Esophagus (tissue), 2 donors: Measurements from ENCODE around the gene TBC1D8. TPM values are rescaled to one million over a fixed set of nuclear protein-coding genes. Genes with fewer than 3 reads are reported as not detected.

Experiments
- H3K27ac ChIP-seq, 2 donors: one replicate each; pipeline ENCODE4 v1.5.1; 2013; ENCODE audit warnings: low read depth in 2 of 2, mild to moderate bottlenecking in 2 of 2, inconsistent platforms in 1 of 2, low read length in 1 of 2, moderate library complexity in 1 of 2
- H3K27me3 ChIP-seq, 2 donors: one replicate each; pipeline ENCODE4 v1.6.1; 2013; ENCODE audit warnings: low read length in 2 of 2, control low read depth in 1 of 2, mild to moderate bottlenecking in 1 of 2; ENCODE audit not compliant: insufficient read depth in 2 of 2, control insufficient read depth in 1 of 2
- H3K36me3 ChIP-seq, 2 donors: one replicate each; pipeline ENCODE4 v1.6.1; 2013; ENCODE audit warnings: low read length in 1 of 2; ENCODE audit not compliant: control insufficient read depth in 2 of 2, insufficient read depth in 2 of 2
- H3K4me1 ChIP-seq, 2 donors: one replicate each; pipeline ENCODE4 v1.6.1; 2013; ENCODE audit warnings: low read length in 1 of 2; ENCODE audit not compliant: control insufficient read depth in 2 of 2, insufficient read depth in 2 of 2
- H3K4me3 ChIP-seq, 2 donors: one replicate each; pipeline ENCODE4 v1.5.1; 2013; ENCODE audit warnings: low read length in 2 of 2, mild to moderate bottlenecking in 2 of 2, low read depth in 1 of 2, moderate library complexity in 1 of 2
- H3K9me3 ChIP-seq, 2 donors: one replicate each; pipeline ENCODE4 v1.6.1; 2013; ENCODE audit warnings: mild to moderate bottlenecking in 2 of 2, low read depth in 1 of 2, low read length in 1 of 2, moderate library complexity in 1 of 2; ENCODE audit not compliant: control insufficient read depth in 2 of 2, insufficient read depth in 1 of 2
- WGBS, 2 donors: extraction: QIAGEN DNeasy Blood & Tissue Kit; methylation state at CpG; one replicate each; pipeline ENCODE4 v1.1.7; 2013; 5-methylcytosine and 5-hydroxymethylcytosine counted together
- polyA plus RNA-seq, 2 donors: library from polyadenylated mRNA; stranded (reverse); fragments of 200-250 nt; gene quantifications; one replicate each; pipeline ENCODE4 v1.2.3, GENCODE V29; 2013
- donor health status: healthy with polysubstance abuse.
- donor health status: Bipolar disorder and iron deficiency.

TBC1D8 gene
- polyA plus RNA-seq, 2 donors: 13.3 to 19.4 TPM

DNA sequence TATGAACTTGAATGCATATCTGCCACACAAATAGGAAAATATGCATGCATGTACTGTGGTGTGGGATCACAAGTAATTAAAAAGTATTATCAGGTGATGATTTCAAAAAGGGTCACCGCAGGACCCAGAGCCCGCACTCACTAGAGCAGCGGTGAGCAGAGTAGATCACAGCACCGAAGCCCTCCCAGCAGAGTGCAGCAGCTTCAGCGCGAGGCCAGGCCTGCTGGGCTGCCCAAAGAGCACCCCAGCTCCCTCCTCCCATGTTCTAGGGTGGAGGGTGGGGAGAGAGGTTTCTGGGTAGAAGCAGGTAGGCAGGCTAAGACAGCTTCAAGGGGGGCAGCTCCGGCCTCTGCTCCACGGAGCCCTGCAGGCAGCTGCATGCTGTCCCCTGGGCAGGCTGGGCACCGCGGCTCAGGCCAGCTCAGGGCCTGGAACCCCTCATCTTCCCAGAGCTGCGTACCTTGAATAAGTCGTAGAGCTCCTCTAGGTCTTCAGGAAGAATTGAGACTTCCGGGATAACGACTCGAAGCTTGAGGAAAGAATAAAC is 124.2 kb downstream of the TBC1D8 start:
- Histone ChIP-seq H3K9me3 (no peaks in the 10 kb centered on the region), H3K4me1 (no peaks in the 10 kb centered on the region), H3K27ac (no peak overlapping the region), H3K27me3 (no peaks in the 10 kb centered on the region), H3K36me3 (peaks cover 9 to 19% of the 10 kb centered on the region in 2 donors), H3K4me3 (no peak overlapping the region)
- 87 to 92% methylated on average over 15 of the region's 15 CpGs for WGBS, 2 donors

DNA sequence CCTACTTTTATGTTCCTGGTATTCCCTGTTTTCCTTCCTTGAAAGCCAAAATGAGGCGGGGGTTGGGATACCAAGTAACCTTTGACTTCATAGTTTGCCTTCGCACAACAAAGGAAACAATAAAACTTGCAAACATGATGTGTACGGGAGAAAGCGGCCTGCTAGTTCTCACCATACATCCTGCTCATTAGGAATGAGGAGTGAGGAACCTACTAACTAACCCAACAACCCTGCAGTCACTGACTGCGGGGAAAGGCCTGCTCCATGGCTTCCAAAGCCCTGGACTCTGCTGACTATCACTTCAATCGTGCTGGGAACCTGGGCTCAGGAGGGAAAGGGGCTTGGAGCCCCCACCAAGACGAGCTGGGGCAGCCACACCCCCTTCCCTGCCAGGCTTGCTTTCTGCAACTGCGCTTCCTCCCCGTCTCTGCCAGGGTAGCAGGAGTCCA is 124.9 kb downstream of the TBC1D8 start:
- no peak overlapping the region for H3K27ac ChIP-seq
- no peaks in the 10 kb centered on the region for H3K9me3 ChIP-seq
- peaks cover 13 to 19% of the 10 kb centered on the region in 2 donors for H3K36me3 ChIP-seq
- no peaks in the 10 kb centered on the region for H3K27me3 ChIP-seq
- no peaks in the 10 kb centered on the region for H3K4me1 ChIP-seq
- no peak overlapping the region for H3K4me3 ChIP-seq
- 63 to 66% methylated on average over 9 of the region's 9 CpGs for WGBS, 2 donors

DNA sequence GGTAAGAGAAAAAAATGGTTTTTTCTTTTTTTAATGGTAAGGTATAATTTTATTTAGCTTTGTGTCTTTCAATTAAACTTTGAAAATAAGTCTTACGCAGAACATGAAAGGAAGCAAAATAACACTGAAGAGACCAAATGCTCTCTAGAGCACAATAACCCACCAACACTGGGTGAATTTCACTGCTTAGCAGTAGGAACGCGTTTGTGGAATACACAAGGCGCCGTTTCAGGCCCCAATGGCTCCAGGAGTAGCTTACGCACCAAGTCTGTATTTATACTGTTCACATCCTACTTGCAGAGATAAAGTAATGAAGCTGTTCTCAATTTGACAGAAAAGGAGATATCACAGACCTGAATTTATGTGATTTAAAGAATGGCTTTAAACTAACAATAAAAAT is 125.6 kb downstream of the TBC1D8 start:
- WGBS, 2 donors: 93% methylated on average over 6 of the region's 6 CpGs
- Histone ChIP-seq H3K27me3 (no peaks in the 10 kb centered on the region), H3K4me3 (no peak overlapping the region), H3K4me1 (no peaks in the 10 kb centered on the region), H3K27ac (no peak overlapping the region), H3K9me3 (no peaks in the 10 kb centered on the region), H3K36me3 (peaks cover 14 to 16% of the 10 kb centered on the region in 2 donors)

DNA sequence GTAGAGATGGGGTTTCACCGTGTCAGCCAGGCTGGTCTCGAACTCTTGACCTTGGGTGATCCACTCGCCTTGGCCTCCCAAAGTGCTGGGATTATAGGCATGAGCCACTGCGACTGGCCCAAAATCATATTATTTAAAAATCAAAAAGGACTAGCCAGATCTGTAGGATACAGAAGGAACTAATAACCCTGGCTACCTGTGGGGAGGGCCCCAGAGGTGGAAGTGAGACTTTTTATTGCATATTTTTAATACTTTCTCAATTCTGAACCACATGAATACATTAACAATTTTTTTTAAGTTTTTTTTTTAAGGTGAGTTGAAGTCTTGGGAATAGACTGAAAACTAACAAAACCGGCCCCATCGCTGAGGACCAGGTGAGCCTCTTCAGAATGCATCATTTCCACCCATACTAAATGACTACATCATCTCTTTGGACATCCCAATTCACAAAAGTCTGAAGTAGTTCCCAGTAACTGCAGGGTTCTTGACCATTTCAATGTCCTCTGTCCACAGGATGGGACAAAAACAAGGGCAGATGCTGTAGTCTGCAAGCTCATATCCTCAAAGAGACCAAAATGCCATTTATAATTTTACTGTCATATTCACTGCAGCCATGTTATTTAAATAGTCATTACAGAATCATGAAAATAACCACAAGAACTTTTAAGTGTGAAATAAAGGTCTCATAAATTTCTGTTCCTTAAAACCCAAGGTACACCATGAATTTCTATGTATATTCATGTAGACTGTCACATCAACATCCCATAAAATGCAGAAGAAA is 127.7 kb downstream of the TBC1D8 start:
- H3K36me3 ChIP-seq: peaks cover 13 to 14% of the 10 kb centered on the region in 2 donors
- H3K27me3 ChIP-seq: no peaks in the 10 kb centered on the region
- no peak overlapping the region for H3K4me3 ChIP-seq
- H3K4me1 ChIP-seq: no peaks in the 10 kb centered on the region
- 94 to 97% methylated on average over 6 of the region's 6 CpGs for WGBS, 2 donors
- H3K27ac ChIP-seq: no peak overlapping the region
- no peaks in the 10 kb centered on the region for H3K9me3 ChIP-seq

DNA sequence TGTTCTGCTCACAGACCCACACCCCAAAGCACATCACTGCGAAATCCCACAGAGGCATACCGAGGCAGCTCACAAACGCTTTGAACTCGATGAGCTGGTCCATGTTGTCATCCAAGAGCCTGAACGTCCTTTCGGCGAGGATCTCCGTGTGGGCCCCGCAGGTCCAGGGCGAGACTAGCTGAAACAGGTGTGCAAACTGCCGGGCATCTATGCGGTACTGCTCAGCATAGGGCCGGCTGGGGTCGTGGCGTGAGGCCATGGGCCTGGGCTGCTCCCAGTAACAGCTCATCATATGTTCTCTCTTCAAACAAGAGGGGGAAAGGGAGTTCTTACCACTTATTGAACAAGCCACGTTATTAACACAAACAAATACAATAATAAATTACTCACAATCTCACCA is 129.0 kb downstream of the TBC1D8 start:
- peaks cover 12 to 13% of the 10 kb centered on the region in 2 donors for H3K36me3 ChIP-seq
- 79 to 88% methylated on average over 16 of the region's 16 CpGs for WGBS, 2 donors

DNA sequence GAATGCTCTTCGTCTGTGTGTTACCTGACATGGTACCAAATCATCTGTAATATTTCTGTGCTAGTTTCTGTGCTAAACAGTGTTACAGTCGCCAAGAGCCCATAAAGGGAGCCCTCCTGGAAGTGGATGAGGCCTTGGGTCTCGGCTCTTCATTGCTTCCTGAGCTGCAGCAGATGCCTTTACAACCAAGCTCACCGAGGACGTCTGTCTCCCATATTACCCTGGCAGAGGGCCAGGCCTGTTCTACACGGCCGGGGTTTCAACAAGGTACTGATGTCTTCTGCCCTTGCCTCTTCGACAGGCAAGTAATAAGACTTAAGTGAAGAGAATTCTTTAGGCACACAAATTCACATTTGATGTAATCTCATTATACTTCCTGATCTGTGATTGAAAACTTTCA is 132.2 kb downstream of the TBC1D8 start:
- Histone ChIP-seq H3K36me3 (peaks cover 5 to 13% of the 10 kb centered on the region in 2 donors), H3K27ac (no peak overlapping the region), H3K9me3 (no peaks in the 10 kb centered on the region), H3K4me1 (no peaks in the 10 kb centered on the region), H3K4me3 (no peak overlapping the region), H3K27me3 (no peaks in the 10 kb centered on the region)
- 69 to 72% methylated on average over 8 of the region's 8 CpGs for WGBS, 2 donors

More for the DNA sequence above, 129.0 kb downstream of the TBC1D8 start:
- H3K9me3 ChIP-seq: no peaks in the 10 kb centered on the region
- H3K27ac ChIP-seq: no peak overlapping the region
- H3K27me3 ChIP-seq: no peaks in the 10 kb centered on the region
- no peaks in the 10 kb centered on the region for H3K4me1 ChIP-seq
- no peak overlapping the region for H3K4me3 ChIP-seq

DNA sequence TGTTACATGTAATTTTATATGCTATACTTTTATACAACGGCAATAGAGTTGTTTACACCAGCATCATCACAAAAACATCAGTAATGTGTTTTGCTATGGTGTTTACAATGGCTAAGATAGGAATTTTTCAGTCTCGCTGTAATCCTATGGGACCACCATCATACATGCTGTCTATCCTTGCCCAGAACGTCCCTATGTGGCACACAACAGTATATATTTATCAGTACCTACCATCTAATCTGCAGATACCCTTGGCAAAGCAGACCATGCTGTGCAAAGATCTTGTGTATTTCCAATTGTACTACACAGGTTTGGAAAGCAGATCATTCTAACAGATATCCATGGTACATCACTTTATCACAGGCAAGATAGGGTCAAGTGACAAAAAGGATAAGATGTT is 133.8 kb downstream of the TBC1D8 start:
- H3K9me3 ChIP-seq: no peaks in the 10 kb centered on the region
- WGBS, 2 donors: 82 to 86% methylated on average over 3 of the region's 3 CpGs
- H3K36me3 ChIP-seq: peaks cover 5 to 13% of the 10 kb centered on the region in 2 donors
- no peaks in the 10 kb centered on the region for H3K4me1 ChIP-seq
- H3K27me3 ChIP-seq: no peaks in the 10 kb centered on the region
- H3K4me3 ChIP-seq: no peak overlapping the region
- H3K27ac ChIP-seq: no peak overlapping the region

DNA sequence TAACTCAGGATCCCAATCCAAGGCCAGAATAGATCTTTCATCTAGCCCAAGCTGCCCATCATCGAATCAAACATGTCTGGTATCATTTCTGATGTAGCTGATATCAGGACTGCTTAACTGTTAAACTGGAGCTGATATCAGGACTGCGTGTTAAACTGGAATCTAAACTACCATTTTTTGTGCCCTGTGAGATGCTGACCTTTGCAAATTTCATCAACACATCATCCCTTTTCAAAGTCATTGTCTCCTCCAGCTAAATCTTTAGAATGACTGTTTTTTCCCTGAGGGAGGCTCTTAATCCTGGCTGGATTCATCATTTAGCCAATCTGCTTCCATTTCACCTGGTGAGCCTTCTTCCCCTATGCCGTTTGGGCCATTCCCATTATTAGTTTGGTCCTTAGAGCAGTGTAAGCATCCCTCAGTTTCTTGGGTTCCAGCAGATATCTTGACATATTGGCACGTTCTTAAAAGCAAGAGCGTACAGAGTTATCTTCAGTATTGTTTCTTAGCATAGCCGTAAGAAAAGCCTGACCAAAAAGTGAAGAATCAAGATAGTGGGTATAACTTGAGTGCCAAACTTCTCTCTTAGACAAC is 136.8 kb downstream of the TBC1D8 start:
- Histone ChIP-seq H3K27me3 (no peaks in the 10 kb centered on the region), H3K36me3 (peaks cover 0 to 9% of the 10 kb centered on the region in 2 donors), H3K9me3 (no peaks in the 10 kb centered on the region), H3K4me3 (no peak overlapping the region), H3K4me1 (no peaks in the 10 kb centered on the region), H3K27ac (no peak overlapping the region)
- 84 to 91% methylated on average over 6 of the region's 6 CpGs for WGBS, 2 donors

DNA sequence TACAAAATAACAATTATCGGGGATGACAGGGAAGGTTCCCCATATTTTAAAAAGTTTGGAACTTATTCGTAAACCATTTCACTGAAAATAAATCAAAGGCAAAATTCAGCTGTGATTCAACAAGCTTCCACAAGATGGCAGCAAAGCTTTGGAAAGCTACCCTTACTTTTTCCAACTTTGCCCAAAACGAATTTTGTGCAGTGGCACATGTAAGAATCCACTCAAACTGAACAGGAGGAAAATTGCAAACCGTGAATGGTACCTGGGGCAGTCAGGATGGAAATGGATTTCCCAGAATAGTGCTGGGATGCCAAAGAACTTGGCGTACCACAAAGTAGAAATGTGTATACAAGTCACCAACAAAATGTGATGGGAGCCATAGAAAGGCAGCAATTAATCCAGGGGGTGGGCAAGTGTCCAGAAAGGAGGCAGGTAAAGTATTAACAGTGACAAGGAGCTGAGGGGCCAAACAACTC is 138.4 kb downstream of the TBC1D8 start:
- Histone ChIP-seq H3K9me3 (no peaks in the 10 kb centered on the region), H3K4me1 (no peaks in the 10 kb centered on the region), H3K4me3 (no peak overlapping the region), H3K27me3 (no peaks in the 10 kb centered on the region), H3K27ac (no peak overlapping the region), H3K36me3 (peaks cover 5 to 11% of the 10 kb centered on the region in 2 donors)
- 29 to 38% methylated on average over 5 of the region's 5 CpGs for whole genome bisulfite sequencing, 2 donors
